Measurements from ENCODE around the gene ARAP1.

Gene ARAP1

DNA sequence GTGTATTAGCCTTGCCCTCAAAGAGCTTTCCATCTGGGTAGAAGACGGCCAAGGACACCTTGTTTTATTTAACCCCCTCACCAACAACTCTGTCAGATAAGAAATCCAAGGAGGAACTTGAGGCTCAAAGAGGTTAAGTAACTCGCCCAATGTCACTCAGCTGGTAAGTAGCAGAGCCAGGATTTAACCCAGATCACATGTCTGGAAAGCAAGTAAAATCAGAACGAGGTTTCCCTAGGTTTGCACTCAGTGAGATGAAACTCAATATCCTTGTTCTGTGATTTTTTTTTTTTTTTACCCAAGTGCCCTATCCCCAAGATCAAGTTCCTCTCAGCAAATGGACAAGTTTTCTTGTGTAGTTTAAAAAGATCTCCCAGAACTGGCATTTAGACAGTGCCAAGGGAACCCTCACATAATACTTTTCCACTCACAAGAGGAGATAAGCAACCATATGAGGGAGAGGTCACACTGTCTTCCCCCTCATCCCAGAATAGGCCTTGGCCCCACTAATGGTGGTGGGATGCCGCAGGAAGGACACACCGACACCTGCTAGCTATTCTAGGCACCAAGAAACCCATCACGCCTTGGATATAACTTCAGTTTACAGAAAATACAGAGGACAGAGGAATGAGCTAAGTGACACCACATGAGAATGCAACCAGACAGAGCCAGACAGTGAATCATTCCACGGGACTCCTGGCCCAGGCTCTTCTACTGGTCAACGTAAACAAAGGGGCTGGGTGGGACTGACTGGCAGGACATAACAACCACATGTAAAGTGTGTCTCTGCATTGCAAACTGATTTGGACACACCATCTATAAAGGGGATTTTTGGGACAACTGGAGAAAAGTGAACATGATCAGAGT, 8.6 kb upstream of the ARAP1 start:
- no peak for DNase-seq

DNA sequence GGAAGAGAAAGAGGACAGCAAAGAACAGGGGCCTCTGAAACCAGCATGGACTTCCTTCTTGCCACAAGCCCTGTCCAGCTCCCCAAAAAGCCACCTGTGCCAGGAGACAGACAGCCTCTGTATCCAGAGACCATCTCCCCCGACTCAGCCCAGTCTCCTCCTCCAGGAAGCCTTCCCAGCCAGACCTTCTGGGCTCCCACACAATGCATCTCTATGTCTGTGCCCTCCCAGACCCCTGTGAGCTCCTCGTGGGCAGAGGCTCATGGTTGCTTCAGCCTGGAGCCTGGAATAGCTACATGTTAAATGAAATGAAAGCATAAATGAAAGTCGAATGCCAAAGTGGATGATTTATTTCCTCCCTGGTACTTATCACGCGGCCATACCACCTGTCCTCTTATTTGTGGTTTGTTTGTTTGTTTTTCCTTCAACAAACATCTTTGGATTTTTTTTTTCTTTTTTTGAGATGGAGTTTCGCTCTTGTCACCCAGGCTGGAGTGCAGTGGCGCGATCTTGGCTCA, 7.3 kb upstream of the ARAP1 start:
- no peak for DNase-seq

DNA sequence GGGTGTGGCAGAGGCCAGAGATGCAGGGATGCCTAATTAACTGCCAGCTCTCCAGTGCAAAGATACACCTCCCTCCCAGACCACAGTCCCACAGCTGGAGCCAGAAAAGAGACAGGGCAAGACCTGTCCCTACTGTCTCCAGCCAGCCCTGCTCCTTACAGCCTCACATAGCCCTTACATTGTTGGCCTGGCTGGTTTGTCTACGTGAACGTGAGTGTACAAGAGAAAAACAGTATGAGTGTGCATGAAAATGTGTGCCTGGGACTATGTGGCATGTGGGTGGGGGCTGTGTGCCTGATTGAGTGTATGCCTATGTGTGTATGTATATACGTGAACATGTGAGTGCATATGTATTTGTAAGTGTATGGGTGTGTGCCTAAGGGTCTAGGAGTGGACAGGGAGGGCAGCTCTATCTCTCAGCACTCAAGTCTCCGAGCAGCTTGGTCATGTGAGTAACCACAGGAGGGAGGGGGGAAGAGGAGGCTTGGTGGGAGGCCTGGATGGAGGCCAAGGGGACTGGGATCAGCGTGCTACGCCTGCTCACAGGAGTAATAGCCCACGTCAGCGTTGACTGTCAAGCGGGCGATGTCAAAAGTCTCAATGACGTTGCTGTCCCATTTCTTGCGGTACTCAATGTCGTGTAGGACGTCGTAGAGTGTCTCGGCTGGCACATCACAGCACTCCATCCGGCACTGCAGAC, 6.6 kb upstream of the ARAP1 start:
- DNase-seq = no peak

DNA sequence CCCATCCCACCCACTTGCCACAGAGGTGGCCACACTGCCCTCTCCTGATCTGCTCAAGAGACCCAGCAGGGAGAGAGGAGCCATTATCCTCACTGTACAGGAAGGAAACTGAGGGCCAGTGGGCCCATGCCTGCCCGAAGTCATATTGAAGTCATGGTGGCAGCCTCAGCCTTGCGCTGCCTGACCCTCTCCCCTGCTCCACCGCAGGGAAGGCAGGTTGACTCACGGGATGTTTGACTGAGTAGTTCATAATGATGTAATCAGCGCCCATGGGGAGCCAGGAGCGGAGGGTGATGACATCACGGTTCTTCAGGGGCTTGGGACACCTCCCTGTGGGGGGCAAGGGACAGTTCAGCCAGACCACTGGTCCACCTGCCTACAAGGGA, 6.1 kb upstream of the ARAP1 start:
- no peak for DNase-seq

DNA sequence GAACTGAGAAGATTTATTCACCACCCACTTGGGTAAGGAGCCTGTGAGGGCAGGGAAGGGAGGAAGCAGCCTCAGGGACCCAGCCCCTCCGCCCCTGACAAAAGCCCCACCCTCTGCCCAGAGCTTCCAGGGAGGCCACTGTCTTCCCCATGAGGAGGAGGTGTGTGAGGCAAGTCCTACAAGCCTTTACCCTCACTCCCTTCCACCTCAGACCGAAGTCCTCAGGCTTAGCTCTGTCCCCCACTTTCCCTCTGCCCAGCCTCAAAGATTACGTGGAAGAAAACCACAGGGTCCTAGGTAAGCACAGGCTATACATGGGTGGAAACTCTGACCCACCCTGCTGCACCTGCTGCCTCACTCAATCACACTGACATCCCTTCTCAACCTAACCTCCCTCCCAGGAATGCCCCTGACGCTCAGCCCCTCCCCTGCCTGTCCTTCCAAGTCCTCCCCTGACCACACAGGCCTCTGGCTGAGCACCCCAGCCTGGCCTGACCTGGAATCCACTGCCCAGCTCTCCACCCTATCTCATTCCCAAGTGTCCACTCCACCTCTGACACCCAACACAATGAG, 3.6 kb upstream of the ARAP1 start:
- no peak for DNase-seq

DNA sequence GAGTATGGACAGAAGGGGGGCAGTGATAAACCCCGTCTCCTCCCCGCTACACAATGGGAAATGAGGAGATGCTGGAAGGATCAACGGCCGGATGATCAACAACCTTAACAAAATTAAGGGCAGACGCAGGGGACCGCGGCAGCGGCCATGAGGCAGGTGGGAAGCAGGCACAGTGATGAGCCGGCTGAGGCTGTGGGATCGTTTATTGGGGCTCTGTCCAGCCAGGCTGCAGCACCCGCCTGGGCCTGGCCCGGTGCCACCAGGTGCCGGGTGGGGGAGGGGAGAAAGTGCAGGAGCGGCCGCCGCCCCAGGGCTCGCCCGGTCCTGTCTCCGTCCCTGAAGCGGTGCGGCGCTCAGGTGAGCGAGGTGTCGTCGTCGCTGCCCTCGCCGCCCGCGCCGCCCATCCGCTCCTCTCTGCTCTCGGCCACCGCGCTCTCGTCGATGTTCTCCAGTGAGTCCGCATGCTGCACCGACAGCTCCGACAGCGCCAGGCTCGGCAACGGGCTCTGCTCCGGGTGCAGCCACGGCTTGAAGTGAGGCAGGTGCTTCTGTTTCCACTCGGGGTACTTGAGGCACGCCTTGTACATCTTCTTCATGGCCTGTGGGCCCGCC, 2.4 kb upstream of the ARAP1 start:
- DNase-seq = no peak

DNA sequence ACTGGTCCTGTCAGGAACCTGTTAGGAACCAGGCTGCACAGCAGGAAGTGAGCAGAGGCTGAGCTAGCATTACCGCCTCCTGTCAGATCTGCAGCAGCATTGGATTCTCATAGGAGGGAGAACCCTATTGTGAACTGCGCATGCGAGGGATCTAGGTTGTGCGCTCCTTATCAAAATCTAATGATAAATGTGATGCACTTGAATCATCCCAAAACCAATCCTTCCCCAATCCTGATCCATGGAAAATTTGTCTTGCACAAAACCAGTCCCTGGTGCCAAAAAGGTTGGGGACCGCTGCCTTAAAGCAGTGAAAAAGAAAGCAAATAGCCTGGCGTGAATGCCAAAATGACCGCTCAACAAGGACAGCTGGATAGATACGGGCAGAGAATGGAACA, 1.9 kb upstream of the ARAP1 start:
- DNase-seq = no peak

DNA sequence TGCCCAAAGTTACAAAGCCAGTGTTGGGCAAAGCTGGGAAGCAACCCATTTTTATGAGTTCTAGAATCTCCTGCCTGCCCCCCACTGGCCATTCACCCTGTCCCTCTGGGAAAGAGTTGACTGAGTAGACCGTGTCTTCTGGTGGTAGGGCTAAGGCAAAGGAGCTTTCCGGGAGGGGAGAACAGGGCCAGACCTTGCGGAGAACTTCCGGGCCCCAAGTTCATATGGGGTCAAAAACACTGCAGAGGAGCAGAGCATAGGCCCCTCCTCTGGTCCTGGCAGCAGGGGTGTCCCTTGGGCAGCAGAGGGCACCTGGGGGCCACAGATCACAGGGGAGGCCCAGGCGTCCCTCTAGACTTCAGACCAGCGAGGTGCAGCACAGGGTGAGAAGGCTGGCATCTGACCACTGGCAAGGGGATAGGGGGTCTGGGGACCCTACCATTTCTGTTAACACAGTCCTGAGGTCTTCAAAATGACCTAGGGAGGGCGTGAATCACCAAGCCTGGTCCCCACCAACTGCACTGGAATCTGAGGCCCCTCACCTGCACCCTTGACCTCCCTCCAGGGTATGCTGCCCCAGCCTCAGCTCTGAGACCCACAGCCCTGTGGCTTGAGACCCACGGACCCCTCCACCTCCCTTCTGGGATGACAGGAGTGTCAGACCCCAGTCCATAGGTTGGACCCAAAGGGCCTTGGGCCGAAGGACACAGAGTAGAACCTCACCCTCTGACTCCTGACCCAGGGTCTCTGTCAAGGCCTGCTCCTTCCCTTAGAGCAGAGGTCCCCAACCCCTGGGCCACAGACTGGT, 1.3 kb upstream of the ARAP1 start:
- no peak for DNase-seq

DNA sequence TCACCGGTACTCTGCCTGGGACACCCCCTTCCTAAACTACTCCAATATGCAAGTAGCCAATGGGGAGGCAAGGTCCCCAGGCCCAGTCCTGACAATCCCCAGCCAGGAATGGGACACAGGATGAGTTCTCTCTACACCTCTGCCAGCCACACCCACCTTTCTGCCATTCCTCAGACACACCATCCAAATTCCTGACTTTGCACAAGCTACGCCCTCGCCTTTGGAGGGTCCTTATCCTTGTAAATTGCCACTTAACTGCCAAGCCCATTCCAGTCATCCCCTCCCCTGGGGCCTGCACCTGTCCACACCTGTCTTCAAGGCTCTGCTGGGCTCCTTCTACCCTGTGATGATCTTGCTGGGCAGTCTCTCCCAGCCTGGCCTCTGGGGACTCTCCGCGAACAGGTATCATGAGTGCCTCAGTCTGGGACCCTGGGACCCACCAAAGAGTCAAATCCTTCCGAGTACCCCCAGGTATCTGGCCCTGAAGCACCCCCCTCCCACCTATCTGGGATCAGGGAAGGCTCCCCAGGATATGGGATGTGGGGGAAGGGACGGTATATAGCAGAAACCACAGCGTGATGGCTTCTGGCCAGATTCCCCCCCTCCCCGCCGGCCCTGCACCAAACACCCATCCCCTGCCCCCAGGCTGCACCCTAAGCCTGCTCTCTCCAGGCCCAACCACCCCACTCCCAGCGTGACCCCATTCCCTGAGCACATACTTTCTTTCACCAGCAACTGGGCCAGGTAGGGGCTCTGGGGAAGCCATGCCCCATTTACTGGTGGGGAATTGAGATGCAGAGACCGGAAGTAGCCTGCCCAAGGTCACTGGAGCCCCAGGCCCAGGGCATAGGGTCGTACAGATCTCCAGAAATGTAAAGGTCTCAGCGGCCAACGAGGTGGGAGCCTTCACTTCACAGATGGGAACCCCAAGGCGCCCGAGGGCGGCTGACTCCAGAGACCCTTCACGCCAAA, 806 bp downstream of the ARAP1 start:
- no peak for DNase-seq

DNA sequence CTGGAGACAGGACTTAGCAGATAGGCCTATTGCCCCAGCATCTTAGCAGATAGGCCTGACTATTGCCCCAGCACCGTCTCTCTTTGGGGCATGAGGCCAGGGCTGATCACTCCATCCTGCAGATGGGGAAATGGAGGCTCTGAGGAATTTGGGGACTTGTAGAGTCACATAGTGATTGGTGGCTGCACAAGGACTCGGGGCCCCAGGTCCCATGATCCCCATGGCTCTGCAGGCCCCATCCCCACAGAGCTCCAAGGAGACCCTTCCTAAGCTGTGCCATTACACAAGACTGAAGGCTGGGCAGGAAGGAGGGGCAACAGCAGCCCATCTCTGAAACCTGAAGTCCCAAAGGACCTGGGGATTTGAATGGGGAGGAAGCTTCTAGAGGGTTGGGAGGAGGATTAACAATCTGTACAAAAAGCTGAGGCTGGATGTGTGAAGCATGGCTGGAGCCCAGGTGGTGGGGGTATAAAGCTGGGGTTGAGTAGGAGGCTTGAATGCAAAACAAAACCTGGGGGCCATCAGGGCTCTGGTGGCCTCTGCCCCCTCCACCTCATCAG, 1.6 kb downstream of the ARAP1 start:
- DNase-seq = no peak

DNA sequence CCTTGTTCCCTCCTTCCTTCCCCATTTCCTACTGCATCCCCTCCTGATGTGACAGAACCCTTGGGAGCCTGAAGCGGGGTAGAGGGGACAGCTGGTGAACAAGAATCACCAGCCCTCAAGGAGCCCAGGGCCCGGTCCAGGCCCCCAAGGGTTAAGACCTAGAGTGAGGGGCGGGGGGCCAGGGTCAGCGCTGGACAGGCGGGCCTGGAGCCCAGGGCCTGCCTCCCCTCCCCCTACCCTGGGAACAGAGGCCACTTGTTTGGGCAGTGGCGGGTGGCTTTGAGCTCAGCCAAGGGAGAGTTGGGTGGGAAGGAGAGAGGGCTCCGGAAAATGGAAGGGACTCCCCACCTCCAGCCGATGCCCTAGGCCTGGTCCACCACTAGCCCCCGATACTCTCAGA, 2.1 kb downstream of the ARAP1 start:
- DNase-seq = no peak

DNA sequence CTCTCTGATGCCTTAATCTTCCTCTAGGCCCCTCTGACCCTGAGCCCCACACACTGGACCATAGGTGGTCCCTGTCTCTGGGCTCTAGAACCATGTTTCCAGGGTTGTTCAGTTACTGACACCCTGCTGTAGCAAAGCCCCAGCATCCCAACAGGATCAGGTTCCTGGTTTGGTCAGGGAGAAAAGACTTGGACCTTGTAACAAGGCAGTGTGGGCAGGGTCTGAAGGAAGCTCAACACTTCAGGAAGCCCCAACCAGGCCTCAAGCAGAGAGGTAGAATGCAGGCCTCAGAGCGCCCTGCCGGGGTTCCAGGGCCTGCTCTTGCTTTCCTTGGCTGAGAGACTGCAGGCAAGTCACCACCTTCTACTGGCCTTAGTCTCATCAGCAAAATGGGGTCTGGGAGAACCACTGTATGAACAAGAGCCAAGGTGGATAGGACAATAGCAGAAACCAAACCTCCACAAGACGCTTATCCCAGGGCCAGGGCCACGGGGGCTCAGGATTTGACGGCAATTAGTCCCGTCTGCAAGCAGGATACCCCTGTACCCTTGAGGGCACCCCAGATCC, 4.8 kb downstream of the ARAP1 start:
- DNase-seq = no peak

DNA sequence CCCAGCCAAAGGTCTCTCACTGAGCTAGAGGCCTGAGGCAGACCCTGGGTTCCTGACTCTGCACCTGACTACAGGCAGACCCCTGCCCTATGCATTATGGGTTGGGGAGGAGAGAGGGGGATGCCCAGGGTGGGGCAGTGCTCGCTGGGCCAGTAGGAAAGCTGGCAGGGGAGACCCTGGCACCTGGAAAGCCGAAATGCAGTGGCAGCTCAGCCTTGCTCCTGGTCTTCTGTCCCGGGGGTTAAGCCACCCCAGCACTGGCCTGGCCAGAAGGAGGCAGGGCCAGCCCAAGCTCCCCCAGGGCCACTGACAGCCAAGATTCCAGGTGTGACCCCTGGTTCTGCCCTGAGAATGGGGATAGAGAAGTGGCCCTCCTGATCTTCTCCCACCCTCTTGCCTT, 5.4 kb downstream of the ARAP1 start:
- DNase-seq = no peak

DNA sequence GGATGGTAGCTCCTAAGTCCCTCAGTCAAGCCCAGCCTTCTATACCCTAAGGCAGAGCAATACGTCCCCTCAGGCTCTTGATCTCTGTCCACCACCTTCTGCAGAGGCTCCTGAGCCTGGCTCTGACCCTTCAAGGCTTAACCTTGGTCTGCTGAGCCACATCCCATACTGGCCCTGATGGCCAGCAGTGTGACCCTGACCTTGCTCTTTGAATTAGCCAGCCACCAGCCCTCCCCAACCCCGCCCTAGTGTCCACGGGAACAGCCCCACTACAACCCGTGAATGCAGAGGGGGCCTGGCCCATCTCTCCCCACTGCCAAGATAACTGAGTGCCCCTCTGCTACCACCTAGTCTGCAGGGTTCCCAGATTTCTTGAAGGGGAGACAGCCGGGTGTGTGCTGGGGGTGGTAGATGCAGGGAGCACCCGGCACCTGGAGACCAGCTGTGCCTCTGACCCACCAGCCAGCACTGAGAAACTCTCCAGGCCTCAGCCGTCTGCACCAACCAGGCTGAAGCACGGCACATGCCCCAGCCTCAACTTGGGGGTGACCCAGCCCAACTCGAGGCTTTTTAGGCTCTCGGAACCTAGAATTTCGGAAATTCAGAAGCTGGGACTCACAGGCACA, 6.2 kb downstream of the ARAP1 start:
- DNase-seq = no peak

DNA sequence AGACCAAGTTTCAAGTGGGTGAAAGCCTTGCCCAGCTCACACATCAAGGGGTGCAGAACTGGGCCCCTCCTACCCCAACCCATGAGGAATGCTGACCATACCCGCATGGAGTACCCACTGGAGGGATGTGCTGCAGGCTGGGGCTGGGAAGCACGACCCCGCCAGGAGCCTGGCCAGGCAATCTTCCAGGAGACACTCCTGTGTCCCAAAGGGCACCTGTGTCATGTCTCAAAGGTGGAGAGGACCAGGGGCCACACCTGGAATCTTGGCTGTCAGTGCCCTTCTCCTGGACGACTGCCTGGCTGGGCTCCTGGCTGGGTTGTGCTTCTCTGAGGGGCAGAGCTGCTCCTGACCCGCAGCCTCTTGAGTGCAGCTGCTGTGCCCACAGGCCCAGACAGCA, 6.7 kb downstream of the ARAP1 start:
- DNase-seq = no peak

DNA sequence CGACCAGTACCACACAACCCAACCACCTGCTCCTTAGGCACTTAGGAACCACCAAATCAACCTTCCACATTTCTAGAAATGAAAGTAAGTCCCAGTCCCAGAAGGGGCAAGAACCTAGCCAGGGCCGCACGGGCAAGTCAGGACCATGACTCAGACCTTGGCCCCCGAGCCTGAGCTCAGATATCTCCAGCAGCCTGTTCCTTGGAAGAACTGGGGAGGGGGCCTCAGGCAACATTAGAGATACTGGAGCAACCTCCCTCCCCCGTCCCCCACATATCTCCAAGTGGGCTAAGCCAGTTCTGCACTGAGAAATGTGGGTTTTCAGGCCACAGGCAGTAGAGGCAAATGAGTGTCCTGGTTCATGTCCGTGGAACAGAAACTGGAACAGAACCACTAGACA, 7.7 kb downstream of the ARAP1 start:
- no peak for DNase-seq

DNA sequence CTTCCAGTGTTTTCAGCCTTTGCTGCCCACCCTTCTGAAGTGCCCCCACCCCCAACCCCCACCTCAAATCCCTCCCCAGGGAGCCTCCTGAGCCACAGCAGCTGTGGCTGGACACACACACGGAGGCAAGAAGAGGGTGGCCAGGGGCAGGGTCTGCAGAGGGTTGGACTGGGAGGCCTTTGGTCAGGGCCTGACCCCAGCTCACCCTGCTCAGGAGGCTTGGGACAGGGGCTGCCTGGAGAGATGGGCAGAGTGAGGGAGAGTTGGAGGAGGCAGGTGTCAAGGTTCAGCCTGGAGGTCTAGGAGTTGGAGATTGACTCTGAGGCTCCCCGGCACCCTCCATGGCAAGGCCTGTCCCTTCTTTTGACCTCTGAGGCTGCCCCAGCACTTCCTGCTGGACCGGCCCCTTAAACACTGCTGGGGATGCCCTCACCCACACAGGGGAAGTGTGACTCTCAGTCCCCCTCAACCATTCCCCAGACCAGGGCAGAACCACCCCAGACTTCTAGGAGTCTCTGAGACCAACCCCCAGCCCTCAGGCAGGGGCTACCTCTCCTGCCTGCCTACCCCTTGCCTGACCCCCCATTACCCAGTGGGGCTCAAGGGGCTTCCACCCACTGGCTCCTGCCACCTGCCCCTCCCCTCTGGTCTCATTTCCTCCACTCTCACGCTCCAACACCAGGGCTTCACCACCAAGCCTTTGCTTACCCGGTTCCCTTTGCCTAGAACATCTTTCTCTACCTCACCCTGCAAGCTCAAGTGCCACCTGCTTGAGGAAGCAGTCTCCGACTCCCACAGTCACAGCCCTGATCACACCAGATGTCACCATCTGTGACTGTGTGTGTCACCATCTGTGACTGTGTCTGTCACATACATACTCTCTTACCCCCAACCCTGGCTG, 8.6 kb downstream of the ARAP1 start:
- no peak for DNase-seq

DNA sequence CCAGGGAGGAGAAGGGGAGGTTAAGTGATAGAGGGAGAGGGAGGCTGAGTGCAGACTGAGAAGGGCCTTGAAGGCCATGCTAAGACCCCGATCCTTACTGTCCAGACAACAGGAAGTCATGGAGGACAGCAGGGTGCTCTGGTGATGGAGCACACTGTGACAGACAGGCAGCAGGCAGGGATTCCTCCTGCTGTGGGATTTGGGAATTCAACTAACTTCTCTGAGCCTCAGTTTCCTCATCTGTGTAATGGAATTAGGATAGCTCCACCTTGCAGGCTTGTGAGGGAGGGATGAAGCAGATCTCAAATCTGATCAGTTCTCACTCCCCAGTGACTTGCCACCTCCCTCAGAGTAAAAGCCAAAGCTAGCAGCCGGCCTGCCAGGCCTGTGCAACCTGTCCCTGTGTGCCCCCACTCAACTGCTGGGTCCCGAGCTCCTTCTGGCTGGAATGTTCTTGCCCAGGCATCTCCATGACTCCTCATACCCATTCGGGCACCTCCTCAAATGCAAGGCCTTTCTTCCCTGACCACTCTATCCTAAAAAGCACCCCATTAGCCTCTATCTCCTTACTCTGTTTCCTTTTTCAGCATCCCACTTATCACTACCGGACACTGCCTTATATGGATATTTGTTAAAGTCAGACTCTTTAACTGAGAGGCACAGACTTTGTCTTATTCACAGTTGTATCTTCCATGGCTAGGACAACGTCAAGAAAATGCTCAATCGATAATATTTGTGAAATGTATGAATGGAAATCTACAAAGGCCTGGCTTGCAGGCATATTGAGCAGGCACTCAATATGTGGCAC, 9.5 kb downstream of the ARAP1 start:
- DNase-seq = no peak

All from activated CD4-positive, alpha-beta T cell treated with anti-CD3 and anti-CD28 coated beads for 48 hours (primary cell).